SU-DHL-6 (cell line): ENCODE results near the gene SH3BGRL2.

Source experiments
- H2AFZ ChIP-seq: fragments of 200-600 bp; sonication (generic); 2 replicates; pipeline ENCODE4 v1.6.1; 2014; ENCODE audit warnings: low read depth, mild to moderate bottlenecking, moderate library complexity, mixed read lengths, antibody characterized with exemption, low read length; ENCODE audit not compliant: severe bottlenecking
- H3F3A ChIP-seq: fragments of 200-600 bp; shearing (Covaris generic); 2 replicates; pipeline ENCODE4 v1.6.0; 2016; ENCODE audit warnings: antibody characterized with exemption, mild to moderate bottlenecking; ENCODE audit not compliant: insufficient read depth
- H3K27ac ChIP-seq: fragments of 200-600 bp; sonication (generic); 2 replicates; pipeline ENCODE4 v1.5.1; 2016; ENCODE audit warnings: low read depth, mild to moderate bottlenecking, low read length, moderate library complexity, mixed read lengths
- H3K27me3 ChIP-seq: fragments of 200-600 bp; sonication (generic), shearing (Covaris generic); 2 replicates; pipeline ENCODE4 v1.6.0; 2014; ENCODE audit warnings: mild to moderate bottlenecking, low read length
- H3K36me3 ChIP-seq: fragments of 200-600 bp; sonication (generic); 2 replicates; pipeline ENCODE4 v1.6.1; 2014; ENCODE audit warnings: mild to moderate bottlenecking, low read length, mixed read lengths
- H3K4me2 ChIP-seq: fragments of 300-600, 200-600 bp; shearing (Covaris generic), sonication (generic); 2 replicates; pipeline ENCODE4 v1.6.0; 2014; ENCODE audit warnings: low read length, low read depth, mild to moderate bottlenecking; ENCODE audit not compliant: poor library complexity, severe bottlenecking
- H3K4me3 ChIP-seq: fragments of 200-600 bp; sonication (generic); 2 replicates; pipeline ENCODE4 v1.5.1; 2014; ENCODE audit warnings: antibody characterized with exemption, low read length, mild to moderate bottlenecking, mixed read lengths; ENCODE audit not compliant: insufficient read depth, poor library complexity, severe bottlenecking
- H3K79me2 ChIP-seq: fragments of 200-600 bp; sonication (generic); 2 replicates; pipeline ENCODE4 v1.6.1; 2014; ENCODE audit warnings: mild to moderate bottlenecking, low read length, moderate library complexity; ENCODE audit not compliant: insufficient read depth
- H3K9ac ChIP-seq: fragments of 200-600 bp; sonication (generic); 2 replicates; pipeline ENCODE4 v1.7.0; 2014; ENCODE audit warnings: mild to moderate bottlenecking, low read length
- H3K9me2 ChIP-seq: fragments of 200-600 bp; sonication (generic); replicated peaks from 2 replicates; pipeline ENCODE4 v1.6.1; 2014; ENCODE audit warnings: low read length; ENCODE audit not compliant: insufficient read depth
- H3K9me3 ChIP-seq: fragments of 200-600 bp; sonication (generic); 2 replicates; pipeline ENCODE4 v1.6.1; 2014; ENCODE audit warnings: low read length, mixed read lengths; ENCODE audit not compliant: insufficient read depth
- H4K20me1 ChIP-seq: fragments of 200-600 bp; sonication (generic); 2 replicates; pipeline ENCODE4 v1.6.1; 2014; ENCODE audit warnings: low read depth, mild to moderate bottlenecking, antibody characterized with exemption, low read length, moderate library complexity, mixed read lengths
- EZH2phosphoT487 ChIP-seq: fragments of 200-600 bp; sonication (generic), shearing (Covaris generic); conservative IDR thresholded peaks from 2 replicates; pipeline ENCODE4 v1.6.1; 2018; ENCODE audit warnings: mild to moderate bottlenecking, antibody characterized with exemption, low read length, moderate library complexity, mixed read lengths
- TF ChIP-seq, protein P1 (sequence below): fragments of 200-600 bp; sonication (generic); IDR thresholded peaks from one replicate; pipeline ENCODE4 v1.5.1; 2017; ENCODE audit warnings: antibody characterized with exemption, mild to moderate bottlenecking, low read length, moderate library complexity; ENCODE audit not compliant: insufficient read depth, poor library complexity, severe bottlenecking

The SH3BGRL2 gene

DNA sequence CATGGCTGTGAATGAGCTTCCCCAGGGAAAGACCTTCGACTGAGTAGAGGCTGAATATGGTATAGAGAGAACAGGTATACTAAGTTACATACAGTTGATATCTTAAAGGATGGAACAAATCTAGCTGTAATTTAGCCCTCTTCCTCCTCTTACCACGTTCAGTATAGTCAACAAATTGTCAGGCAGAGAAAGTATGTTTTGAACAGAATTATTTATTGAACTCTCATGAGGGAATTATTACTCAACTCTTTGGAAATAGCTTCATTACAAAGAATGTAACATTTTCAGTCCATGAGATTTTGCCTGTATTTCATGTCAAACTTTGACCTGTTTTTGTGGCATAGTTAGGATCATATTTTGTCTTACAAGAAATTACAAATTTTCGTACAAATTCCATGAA is 63.0 kb downstream of the SH3BGRL2 start:
- H3K27me3 ChIP-seq, result no peaks in the 10 kb centered on the region
- H3K4me3 ChIP-seq, result no peak overlapping the region
- TF ChIP-seq EZH2phosphoT487, result no peak
- TF ChIP-seq, protein P1, sequence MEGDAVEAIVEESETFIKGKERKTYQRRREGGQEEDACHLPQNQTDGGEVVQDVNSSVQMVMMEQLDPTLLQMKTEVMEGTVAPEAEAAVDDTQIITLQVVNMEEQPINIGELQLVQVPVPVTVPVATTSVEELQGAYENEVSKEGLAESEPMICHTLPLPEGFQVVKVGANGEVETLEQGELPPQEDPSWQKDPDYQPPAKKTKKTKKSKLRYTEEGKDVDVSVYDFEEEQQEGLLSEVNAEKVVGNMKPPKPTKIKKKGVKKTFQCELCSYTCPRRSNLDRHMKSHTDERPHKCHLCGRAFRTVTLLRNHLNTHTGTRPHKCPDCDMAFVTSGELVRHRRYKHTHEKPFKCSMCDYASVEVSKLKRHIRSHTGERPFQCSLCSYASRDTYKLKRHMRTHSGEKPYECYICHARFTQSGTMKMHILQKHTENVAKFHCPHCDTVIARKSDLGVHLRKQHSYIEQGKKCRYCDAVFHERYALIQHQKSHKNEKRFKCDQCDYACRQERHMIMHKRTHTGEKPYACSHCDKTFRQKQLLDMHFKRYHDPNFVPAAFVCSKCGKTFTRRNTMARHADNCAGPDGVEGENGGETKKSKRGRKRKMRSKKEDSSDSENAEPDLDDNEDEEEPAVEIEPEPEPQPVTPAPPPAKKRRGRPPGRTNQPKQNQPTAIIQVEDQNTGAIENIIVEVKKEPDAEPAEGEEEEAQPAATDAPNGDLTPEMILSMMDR, result no peak
- no peak overlapping the region for H3K4me2 ChIP-seq
- H3K27ac ChIP-seq, result no peak overlapping the region
- H3F3A ChIP-seq, result no peaks in the 10 kb centered on the region
- no peaks in the 10 kb centered on the region for H3K9me2 ChIP-seq
- H3K9ac ChIP-seq, result no peak overlapping the region
- no peaks in the 10 kb centered on the region for H3K36me3 ChIP-seq
- H3K9me3 ChIP-seq, result no peaks in the 10 kb centered on the region
- no peaks in the 10 kb centered on the region for H4K20me1 ChIP-seq
- H3K79me2 ChIP-seq, result no peaks in the 10 kb centered on the region
- H2AFZ ChIP-seq, result no peak overlapping the region

DNA sequence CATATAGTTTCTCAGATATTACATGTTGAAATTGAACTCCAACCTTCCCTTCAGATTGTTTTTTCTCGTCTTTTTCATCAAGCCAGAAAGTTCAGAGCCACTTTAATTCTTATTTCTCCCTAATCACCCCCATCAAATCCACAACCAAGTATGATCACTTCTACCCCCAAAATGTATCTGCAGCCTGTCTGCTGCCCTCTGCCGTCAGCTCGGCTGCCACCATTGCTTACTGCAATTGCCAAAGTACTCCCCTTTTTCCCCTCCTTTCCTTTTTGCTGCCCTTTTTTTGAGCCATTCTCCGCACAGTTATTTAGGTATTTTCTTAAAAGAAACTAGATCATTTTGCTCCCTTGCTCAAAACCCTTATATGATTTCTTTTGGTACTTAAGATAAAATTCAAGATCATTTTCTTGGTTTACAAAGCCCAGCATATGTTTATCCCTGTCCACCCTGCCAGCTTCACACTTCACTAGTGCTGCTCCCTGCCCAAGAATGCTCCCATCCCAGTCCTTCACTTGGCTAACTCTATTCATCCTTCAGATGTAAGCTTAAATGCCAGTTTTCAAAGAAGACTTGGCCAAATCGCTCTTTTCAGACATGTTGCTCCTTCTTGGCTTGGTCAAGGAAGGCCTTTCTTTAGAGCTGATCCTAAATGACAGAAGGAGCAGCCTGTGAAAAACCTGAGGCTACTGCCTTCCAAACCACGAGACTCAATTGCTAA is 63.7 kb downstream of the SH3BGRL2 start:
- Histone ChIP-seq H3K4me3 (no peak overlapping the region), H3K27ac (no peak overlapping the region), H3K9me3 (no peaks in the 10 kb centered on the region), H3K79me2 (no peaks in the 10 kb centered on the region), H3K27me3 (no peaks in the 10 kb centered on the region), H4K20me1 (no peaks in the 10 kb centered on the region), H2AFZ (no peak overlapping the region), H3K9ac (no peak overlapping the region), H3K4me2 (no peak overlapping the region), H3K9me2 (no peaks in the 10 kb centered on the region), H3F3A (no peaks in the 10 kb centered on the region), H3K36me3 (no peaks in the 10 kb centered on the region)
- TF ChIP-seq, protein P1, result no peak
- no peak for TF ChIP-seq EZH2phosphoT487

DNA sequence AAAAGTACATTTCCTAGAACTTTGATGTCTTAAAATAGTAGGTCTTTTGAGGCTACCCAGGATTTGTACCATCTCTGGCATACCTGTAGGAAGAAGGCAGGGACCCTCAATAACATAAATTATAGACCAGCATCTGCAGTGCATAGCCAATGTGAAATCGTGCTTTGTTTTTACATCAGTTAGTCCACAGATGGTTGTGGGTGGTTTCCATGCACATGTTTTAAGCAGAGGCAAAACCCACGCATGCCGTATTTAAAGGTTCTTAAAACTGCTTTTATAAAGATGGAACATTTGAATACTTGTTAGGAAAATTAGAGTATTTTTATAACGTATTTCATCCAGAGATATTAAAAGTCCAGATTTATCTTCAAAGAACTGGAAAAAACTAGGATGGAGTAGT is 66.3 kb downstream of the SH3BGRL2 start:
- no peak overlapping the region for H2AFZ ChIP-seq
- H3K36me3 ChIP-seq, result no peaks in the 10 kb centered on the region
- TF ChIP-seq EZH2phosphoT487, result no peak
- no peaks in the 10 kb centered on the region for H3K9me3 ChIP-seq
- H3K9ac ChIP-seq, result no peak overlapping the region
- H3K9me2 ChIP-seq, result no peaks in the 10 kb centered on the region
- H4K20me1 ChIP-seq, result no peaks in the 10 kb centered on the region
- no peak overlapping the region for H3K4me3 ChIP-seq
- H3K79me2 ChIP-seq, result no peaks in the 10 kb centered on the region
- H3K27me3 ChIP-seq, result 0 out of 2 replicates have a peak, but pooled peaks cover 2% of the 10 kb centered on the region
- no peak overlapping the region for H3K4me2 ChIP-seq
- H3F3A ChIP-seq, result no peaks in the 10 kb centered on the region
- H3K27ac ChIP-seq, result no peak overlapping the region

DNA sequence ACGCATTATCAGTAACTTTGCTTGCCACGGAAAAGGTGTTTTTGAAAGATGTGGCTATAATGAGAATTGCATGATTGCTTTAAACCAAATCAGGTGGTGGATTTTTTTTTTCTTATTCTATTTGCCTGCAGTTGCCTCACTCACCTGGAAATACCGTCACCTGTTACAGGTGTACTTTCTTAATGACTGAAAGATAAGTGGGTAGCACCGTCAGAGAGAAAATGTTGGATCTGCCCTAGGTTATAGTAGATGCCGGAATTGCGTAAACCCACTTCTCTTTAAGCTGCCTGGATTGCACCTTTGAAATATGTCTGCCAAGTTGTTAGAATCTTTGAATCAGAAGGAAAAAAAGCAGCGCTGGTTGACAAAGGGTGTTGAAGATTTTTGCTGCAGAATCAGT is 68.5 kb downstream of the SH3BGRL2 start:
- Histone ChIP-seq H3K9me2 (no peaks in the 10 kb centered on the region), H3F3A (no peaks in the 10 kb centered on the region), H3K4me3 (no peak overlapping the region), H3K27me3 (0 out of 2 replicates have a peak, but pooled peaks cover 3% of the 10 kb centered on the region), H3K9ac (no peak overlapping the region), H3K9me3 (no peaks in the 10 kb centered on the region), H3K36me3 (no peaks in the 10 kb centered on the region), H3K27ac (no peak overlapping the region), H4K20me1 (no peaks in the 10 kb centered on the region), H3K79me2 (no peaks in the 10 kb centered on the region), H2AFZ (no peak overlapping the region), H3K4me2 (no peak overlapping the region)
- no peak for TF ChIP-seq EZH2phosphoT487
- TF ChIP-seq, protein P1, result no peak
